Loucy (cell line): ENCODE data around the gene KRT82.

Experiments
- CTCF ChIP-seq: fragments of 200-600 bp; sonication (generic); conservative IDR thresholded peaks from 2 replicates; pipeline ENCODE4 v1.5.1; 2014; ENCODE audit warnings: mild to moderate bottlenecking, antibody characterized with exemption, low read length
- EZH2phosphoT487 ChIP-seq: fragments of 200-600 bp; IDR thresholded peaks from 2 replicates; pipeline ENCODE4 v1.6.1; 2018; ENCODE audit warnings: antibody characterized with exemption, mild to moderate bottlenecking, moderate library complexity, borderline replicate concordance

GRCh38 chr12:52360106-52360662, 46.0 kb downstream of the KRT82 start:
- TF ChIP-seq CTCF: no peak
- no peak for TF ChIP-seq EZH2phosphoT487
